Measurements from ENCODE around the gene SEC22C.
"Not testable (repeated sequence)": the region's sequence is repeated elsewhere in the genome, so short reads cannot be mapped to it uniquely, and the experiment has no call there.

Gene SEC22C, protein sequence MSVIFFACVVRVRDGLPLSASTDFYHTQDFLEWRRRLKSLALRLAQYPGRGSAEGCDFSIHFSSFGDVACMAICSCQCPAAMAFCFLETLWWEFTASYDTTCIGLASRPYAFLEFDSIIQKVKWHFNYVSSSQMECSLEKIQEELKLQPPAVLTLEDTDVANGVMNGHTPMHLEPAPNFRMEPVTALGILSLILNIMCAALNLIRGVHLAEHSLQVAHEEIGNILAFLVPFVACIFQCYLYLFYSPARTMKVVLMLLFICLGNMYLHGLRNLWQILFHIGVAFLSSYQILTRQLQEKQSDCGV

DNA sequence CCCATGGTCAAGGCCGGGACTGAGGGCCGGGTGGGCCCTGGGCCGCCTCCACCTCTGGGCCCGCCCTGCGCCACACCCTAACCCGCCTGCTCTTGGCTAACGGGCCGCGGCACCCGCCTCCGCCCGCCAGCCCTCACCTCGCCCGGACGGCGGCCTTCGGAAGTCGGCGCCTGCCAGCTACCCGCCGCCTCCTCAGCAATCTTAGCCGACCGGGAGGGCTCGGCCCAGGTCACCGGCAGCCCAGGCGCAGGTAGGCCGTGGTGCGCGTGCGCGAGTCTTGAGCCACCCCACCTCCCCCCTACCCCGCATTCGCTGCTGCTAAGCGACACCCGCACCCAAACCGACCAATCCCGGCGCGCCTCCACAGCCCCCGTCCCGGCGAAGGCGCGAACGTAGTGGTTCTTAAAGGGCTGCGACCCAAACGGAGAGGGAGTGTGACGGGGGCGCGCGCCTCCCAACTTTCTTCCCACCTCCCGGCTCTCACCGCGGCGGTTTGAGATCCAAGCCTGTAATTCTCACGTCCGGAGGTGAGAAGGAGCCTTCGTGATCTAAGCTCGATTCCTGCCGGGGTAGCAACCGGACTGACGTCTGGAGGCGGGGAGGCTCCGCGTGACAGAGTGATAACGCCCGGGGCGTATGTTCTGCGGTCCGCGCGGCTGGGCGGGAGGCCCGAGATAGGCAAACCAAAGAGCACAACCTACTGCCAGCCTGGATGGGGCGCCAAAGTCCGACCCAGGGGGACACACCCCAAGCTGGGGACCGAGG lies at the start of gene SEC22C:
SEC22C (minus strand) TSS at position 259 of the 765 bp plus-strand sequence. CDS start 12,921 bp downstream, outside the sequence.
- peak; percentile 94 for DNase-seq (ENCODE audit: low read depth)

DNA sequence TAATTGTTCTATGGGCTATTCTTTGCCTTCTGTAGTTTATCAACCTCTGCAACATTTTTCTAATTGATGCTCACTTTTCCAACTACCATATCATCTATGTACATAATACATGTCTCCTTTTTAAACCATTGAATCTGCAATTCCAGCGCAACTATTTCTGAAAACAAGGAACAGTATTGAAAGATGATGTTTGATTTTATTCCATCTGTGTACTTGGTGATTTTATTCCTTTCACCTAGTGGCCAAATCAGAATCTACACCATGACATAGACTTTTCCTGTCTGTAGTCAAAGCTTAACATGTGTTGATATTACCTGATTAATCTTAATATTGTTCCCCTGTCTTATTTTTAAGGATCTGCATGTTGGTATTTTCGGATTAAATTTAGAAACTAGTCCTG lies 31.7 kb upstream of the SEC22C start:
- DNase-seq (ENCODE audit: low read depth) = no peak

DNA sequence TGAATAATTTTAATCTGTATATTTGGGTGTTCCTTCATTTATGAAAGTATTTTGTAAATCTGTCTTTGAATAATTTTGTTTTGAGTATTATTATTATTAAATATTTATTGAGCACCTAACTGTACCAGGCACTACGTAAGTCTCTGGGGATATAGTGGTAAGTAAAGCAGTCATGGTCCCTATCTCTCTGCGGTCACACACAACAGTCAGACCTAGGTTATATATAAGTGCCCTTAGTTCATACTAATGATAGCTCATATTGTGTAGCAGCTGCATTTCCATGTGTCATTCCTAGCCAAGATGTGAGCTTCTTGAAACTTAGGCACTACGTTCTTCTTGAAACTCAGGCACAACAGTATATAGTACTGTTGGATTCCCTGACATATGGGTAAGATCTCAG lies 31.2 kb upstream of the SEC22C start:
- no peak for DNase-seq (ENCODE audit: low read depth)

DNA sequence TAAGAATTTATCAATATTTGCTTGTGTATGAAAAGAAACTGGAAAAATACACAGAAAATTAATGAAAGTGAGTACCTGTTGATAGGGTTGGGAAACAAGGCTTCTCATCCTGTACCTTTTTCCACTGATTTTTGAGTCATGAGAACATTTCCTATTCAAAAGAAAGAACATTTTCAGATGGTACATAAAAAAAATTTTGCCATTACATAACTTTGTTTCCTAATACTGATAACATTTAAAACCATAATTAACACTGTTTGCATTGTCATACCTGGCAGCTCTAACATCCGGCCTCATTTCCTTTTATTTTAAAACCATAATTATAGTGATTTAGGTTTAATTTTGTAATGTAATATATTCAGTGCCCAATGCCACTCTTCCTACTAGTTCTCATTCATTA lies 30.4 kb upstream of the SEC22C start:
- DNase-seq (ENCODE audit: low read depth) = no peak

DNA sequence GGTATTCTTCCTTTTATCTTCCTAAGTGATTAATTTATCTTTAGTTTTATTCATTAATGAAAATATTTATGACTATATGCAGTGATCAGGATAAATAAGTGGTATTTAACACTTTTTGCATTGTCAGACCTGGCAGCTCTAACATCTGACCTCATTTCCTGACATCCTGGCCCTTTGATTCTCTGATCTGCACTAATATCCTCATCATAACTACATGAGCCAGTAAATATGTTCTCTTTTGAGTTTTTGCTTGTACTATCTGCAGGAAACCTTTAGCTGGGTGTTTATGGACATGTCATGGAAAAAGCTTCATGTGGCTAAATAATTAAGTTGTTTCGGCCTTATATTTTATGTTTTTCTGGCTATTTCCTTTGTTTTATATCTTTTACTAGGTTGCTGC lies 29.2 kb upstream of the SEC22C start:
- DNase-seq (ENCODE audit: low read depth) = no peak

- no peak for DNase-seq (ENCODE audit: low read depth)
Measured at GRCh38 chr3:42608581-42608980, 26.8 kb upstream of the SEC22C start.

DNA sequence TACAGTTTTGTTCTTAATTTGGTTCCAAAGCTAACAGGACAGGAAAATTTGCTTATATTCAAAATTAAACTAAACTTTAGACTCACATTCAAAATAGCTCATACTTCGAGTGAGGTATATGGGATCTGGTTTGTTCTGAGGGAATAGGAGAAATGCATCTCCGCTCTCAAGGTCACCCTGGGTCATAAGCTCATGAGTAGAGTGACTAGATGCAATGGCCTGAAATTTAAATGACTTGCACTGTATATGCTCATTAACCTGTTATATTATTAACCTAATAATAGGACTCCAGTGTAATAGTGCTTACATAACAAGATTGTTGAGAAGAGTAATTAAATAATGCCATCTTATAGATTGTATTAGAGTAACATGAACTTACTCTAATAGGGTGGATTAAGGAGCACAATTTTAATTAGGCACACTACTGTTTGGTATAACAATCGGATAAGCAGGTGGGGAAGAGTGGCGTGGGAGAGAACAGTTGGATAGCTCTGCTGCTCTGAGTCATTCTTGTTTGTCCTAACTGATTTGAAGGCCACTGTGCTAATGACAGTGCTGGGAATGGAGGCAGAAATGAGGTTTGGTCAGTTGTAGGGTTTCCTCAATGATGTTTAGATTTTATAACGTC lies 23.9 kb upstream of the SEC22C start:
- DNase-seq (ENCODE audit: low read depth) = no peak

GRCh38 chr3:42602961-42603360 lies 21.2 kb upstream of the SEC22C start:
- DNase-seq (ENCODE audit: low read depth) = no peak

- DNase-seq (ENCODE audit: low read depth) = no peak
Measured at GRCh38 chr3:42601896-42602581, 20.3 kb upstream of the SEC22C start.

GRCh38 chr3:42600958-42601675 lies 19.4 kb upstream of the SEC22C start:
- DNase-seq (ENCODE audit: low read depth) = peak; percentile 37

- DNase-seq (ENCODE audit: low read depth) = peak; percentile 98
Measured at GRCh38 chr3:42600111-42600957, 18.6 kb upstream of the SEC22C start, which contains the start of gene NKTR. NKTR (plus strand) TSS chr3:42600686; CDS start chr3:42601007, 321 bp downstream.

DNA sequence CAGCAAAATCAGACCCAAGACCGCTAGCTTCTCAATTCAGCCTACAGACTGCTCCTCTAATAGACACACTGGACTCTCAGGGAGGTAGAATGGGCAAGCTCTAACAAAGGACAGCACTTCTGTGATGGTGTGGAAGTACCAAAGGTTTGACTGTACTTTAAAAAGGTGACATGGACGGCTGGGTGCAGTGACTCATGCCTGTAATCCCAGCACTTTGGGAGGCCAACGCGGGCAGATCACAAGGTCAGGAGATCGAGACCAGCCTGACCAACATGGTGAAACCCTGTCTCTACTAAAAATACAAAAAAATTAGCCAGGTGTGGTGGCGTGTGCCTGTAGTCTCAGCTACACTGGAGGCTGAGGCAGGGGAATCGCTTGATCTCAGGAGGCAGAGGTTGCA lies 15.3 kb upstream of the SEC22C start:
- DNase-seq (ENCODE audit: low read depth) = not testable (repeated sequence)

- no peak for DNase-seq (ENCODE audit: low read depth)
Measured at GRCh38 chr3:42595682-42596081, 13.9 kb upstream of the SEC22C start.

GRCh38 chr3:42593635-42594034 lies 11.9 kb upstream of the SEC22C start:
- no peak for DNase-seq (ENCODE audit: low read depth)

DNA sequence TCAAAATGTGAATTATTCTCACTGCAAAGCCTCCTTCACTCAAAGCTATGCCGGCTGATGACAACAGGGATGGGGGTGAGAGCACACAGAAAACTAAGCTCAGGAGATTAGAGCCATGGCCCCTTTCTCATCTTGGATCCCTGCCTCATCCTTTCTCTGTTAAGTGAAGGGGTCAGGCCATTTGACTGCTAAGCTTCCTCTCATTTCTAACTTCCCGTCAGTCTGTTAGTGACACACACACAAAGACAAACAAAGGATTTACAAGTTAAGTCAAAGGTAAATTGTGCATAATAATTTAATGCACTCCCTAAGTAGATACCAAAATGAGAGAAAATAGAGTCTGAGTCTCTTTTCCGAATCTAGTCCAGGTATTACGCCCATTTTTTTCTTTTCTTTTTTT lies 10.0 kb upstream of the SEC22C start:
- DNase-seq (ENCODE audit: low read depth) = no peak

DNA sequence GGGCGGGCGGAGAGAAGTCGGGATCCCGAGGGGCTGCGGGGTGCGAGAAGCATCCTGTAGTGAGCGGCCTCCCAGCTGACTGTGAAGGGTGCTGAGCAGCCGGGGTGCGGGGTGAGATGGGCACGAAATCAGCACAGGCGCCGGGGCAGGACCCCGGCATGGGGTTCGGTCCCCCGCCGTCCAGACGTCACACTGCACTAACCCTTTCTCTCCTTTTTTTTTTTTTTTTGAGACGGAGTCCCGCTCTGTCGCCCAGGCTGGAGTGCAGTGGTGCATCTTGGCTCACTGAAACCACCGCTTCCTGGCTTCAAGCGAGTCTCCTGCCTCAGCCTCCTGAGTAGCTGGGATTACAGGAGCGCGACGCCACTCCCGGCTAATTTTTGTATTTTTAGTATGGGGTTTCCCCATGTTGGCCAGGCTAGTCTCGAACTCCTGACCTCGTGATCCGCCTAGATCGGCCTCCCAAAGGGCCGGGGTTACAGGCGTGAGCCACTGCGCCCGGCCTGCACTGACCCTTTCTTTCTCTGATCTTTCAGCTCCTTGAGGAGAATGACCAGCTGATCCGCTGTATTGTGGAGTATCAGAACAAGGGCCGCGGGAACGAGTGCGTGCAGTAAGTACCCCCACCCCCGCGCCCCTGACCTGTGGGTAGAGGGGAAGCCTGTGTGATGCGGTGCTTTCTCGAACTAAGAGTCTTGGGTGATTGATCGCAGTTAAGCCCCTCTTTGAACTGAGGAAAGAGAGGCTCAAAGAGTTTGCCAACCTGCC lies 9.4 kb upstream of the SEC22C start:
- no peak for DNase-seq (ENCODE audit: low read depth)

DNA sequence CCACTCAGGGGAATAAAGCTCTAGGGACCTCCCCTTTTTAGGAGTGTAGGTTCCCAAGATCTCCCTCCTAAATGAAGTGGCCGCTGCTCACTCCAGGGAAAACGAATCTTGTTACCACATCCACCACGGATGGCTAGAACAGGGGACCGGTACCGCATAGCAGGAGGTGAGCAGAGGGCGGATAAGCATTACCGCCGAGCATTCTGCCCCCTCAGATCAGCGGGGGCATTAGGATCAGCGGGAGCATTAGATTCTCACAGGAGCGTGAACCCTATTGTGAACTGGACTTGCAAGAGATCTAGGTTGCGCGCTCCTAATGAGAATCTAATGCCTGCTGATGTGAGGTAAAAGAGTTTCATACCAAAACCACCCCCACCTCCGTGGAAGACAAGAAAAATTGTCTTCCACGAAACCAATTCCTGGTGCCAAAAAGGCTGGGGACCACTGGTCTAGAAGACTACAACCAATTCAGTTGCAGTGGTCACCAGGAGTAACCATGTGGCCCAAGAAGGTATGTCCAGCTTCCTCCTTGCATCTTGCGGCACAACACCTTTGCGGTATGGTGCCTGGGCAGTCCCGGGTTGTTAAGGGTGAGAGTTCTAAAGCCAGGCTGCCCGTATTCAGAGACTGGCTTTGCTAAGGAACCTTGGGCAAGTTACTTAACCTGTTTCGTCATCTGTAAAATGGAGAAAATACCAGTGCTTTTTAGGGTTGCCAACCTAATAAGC lies 7.8 kb upstream of the SEC22C start:
- no peak for DNase-seq (ENCODE audit: low read depth)

DNA sequence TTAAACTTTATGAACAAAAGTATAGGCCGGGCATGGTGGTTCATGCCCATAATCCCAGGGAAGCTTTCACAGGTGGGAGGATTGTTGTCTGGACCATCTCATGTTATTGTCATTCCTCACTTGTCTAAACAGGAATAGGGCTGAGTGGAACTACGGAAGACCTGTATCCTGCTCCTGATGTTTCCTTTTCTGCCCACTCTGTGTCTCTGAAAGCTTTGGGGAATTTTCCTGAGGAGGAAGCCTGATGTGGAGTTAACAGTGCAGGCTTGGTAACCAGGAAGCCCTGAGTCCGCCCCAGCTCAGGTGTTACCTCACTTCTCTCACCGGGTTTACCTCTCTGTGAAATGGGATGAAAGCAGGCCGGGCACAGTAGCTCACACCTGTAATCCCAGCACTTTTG lies 6.9 kb upstream of the SEC22C start:
- no peak for DNase-seq (ENCODE audit: low read depth)

DNA sequence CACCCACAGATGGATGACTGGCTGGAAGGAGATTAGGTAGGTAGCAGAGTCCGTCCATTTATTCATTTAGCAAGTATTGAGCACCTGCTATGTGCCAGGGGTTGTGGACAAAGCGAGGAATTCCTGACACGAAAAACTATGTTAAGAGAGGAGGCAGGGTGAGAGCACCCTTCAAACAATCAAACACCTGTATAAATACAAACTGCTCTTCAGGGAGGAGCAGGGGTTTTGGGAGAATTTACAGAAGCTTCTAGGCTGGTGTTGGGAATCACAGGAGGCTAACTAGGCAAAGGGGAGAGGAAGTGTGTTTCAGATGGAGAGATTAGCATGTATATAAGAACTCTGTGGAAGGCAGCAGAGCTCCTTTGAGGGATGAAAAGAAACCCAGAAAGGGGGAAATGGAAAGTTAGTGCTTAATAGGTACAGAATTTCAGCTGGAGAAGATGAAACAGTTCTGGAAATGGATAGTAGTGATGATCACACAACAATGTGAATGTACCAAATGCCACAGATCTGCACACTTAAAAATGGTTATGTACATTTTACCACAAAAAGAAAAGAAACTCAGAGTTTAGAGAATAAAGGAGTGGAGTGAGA lies 805 bp upstream of the SEC22C start:
- no peak for DNase-seq (ENCODE audit: low read depth)

Data from activated T-cell treated with anti-CD3 and anti-CD28 coated beads for 24 hours (primary cell).